HG03280 (cell line): ENCODE data around the gene OTUB1.
"Not testable (repeated sequence)": the region's sequence is repeated elsewhere in the genome, so short reads cannot be mapped to it uniquely, and the experiment has no call there.

Experiments
- ATAC-seq: cut with Tn5 transposase; IDR thresholded peaks from one replicate; pipeline ENCODE4 v1.9.1; 2021; ENCODE audit warnings: mild to moderate bottlenecking, moderate library complexity; ENCODE audit not compliant: unreplicated experiment

Gene OTUB1

GRCh38 chr11:64042301-64042700 is 56.1 kb downstream of the OTUB1 start:
- ATAC-seq, result no peak

DNA sequence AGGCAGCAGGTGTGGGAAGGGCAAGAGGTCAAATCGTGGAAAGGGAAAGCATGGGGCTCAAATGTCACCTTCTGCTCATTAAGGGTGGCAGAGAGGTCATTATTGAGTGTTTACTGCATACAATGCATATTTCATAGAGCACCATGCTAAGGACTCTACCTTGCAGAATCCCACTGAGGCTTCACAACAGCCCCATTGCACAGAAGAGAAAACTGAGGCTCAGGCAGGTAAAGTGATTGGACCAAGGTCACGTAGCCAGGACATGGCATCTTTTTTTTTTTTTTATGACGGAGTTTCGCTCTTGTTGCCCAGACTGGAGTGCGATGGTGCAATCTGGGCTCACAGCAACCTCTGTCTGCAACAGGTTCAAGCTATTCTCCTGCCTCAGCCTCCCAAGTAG is 57.3 kb downstream of the OTUB1 start:
- ATAC-seq, result no peak

GRCh38 chr11:64044730-64045393 is 58.6 kb downstream of the OTUB1 start:
- no peak for ATAC-seq

GRCh38 chr11:64045700-64046099 is 59.5 kb downstream of the OTUB1 start:
- ATAC-seq, result no peak

DNA sequence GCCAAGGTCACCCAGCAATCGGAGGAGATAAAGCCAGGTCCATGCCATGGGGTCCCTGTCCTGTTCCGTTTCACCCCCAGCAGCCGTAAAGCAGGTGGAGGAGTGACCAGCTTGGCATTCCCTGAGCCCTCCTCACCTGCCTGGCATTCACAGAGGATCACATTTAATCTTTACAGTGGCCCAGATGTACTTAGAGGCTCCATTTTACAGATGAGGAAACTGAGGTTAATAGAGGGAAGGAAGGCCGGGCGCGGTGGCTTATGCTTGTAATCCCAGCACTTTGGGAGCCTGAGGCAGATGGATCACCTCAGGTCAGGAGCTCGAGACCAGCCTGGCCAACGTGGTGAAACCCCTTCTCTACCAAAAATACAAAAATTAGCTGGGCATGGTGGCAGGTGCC is 61.1 kb downstream of the OTUB1 start:
- ATAC-seq, result not testable (repeated sequence)
